ENCODE measurements around the gene SERPINA4.

The SERPINA4 gene

DNA sequence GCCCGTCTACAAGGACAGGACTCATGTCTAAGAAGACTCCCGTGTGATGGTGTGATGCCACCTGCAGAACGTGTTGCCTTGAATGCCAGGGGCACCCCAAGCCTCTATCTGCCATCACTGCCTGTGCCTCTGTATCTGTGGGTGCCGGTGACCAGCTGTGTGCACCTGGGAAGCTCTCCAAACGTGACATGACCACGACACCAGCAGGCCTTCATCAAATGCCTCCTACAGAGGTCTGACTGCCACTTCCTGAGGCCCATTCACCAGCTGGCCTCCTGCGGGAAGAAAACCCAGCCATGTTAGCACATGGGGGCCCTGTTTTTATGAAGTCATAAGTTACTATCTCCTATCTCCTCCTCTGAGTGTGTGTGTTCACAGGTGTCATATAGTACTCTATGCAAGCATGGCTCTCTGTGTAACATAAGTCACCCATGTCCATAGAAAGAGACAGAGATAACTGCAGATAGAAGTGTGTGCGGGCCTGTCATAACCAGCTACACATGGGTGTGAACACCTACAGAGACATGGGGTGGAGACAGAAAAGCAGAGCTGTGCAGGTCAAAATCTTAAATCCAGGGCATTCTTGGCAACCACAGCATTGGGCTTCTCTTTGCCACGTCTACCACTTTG, 18.3 kb upstream of the SERPINA4 start:
- DNase-seq (ENCODE audit: low spot score) = no peak

DNA sequence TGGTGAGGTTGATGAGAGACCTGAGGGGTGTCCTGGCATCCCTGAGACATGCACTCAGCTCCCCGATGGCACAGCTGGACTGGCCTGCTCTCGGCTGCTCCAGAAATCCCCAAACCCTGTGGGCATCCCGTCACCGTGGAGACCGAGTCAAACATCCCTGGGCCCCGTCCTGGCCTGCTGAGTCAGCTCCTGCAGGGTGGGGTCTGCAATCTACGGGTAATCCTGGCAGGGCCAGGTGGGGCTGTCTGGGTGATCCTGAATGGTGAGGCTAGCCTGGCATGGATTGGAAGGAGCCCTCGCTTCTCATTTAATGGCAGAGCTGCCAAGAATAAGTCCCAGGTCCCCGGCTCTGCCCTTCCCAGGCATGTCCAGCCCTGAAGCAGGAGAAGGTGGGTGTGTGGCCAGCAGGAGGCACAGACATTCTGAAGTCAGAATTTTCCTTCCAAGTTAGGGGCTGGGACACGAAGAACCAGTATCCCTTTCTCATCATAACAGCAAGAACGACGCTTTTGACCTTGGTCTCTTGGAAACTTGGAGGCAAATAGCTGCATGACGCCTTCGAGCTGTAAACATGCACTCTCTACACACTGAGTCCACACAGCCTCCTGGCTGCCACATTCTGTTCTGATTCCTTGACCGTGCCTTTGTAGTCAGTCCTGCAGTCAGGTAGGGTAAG, 17.7 kb upstream of the SERPINA4 start:
- DNase-seq (ENCODE audit: low spot score) = no peak

DNA sequence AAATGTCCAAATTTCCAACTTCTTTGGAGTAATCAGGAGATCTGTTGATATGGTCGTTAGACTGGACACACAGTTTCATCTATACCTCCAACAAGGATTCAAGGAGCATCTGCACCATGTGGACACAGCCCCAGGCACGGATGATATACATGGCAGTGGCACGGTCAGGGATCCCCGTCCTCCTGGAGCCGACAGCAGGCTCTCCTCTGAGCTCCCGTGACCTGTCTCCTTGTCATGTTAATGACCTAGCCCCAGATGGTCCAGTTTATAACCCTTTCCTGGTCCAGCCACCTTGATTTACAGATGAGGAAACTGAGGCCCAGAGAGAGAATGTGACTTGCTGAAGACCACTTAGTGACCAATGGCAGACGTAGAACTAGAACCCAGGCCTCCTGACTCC, 16.5 kb upstream of the SERPINA4 start:
- no peak for DNase-seq (ENCODE audit: low spot score)

DNA sequence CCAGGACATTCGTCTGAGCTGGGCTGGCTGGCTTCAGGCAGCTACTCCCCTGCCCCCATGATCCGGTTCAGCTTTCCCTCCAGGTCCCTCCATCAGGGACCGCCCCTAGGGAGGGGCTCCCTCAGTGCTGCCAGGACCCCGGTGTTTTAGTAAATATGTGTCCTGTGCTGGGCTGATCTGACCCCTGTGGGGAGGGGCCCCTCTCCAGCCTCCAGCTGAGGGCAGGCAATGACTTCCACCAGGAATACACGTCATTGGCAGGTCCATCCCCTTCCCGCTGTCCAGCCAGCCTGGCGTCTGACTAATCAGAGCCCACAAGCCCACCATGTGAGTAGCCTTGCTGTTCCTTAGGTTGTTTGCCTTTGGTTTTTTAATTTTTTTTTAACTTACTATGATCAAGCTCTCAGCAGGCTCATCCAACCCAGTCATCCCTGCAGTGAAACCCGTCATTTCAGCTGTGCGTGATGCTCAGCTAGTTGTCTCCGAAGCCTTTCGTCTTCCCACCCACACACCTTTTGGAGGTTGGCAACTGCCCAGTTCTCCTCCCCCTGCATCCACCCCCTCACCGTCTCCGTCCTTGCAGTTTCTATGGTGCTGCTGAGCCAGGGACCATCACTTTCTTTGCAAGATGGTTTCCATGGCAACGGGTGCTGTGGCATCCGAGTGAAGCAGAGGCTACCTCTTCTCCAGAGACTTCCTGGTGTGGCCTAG, 16.0 kb upstream of the SERPINA4 start:
- DNase-seq (ENCODE audit: low spot score) = no peak

DNA sequence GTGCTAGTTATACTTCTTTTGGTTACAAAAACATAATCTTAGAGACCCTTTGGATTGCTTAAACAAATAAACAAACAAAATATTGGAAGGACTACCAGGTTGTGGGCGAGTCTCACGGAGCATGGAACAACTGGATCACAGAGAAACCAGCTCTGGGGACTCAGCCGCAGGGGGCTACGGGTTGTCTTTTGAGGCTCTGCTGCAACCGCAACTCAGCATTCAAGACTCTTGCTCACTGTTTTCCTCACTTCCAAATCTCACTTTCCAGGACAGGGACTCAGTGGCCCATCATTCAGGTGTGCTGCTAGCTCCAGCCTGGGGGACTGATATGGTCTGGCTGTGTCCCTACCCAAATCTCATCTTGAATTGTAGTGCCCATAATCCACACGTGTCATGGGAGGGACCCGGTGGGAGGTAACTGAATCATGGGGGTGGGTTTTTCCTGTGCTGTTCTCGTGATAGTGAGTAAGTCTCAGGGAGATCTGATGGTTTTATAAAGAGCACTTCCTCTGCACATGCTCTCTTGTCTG, 14.0 kb upstream of the SERPINA4 start:
- DNase-seq (ENCODE audit: low spot score) = no peak

DNA sequence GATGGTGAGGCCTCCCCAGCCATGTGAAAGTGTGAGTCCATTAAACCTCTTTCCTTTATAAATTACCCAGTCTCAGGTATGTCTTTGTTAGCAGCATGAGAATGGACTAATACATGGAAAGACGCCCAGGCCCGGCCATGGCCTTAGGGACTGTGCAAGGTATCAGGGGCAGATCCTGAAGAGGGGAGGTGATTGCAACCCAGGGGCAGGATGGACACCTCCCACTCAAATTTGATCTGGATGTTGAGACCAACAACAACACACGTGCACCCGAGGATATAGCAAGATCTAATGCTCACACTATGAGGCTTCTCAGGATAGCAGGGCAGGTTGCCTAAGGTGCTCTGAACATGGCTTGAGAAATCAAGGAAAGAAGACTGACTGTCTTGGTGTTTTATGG, 13.5 kb upstream of the SERPINA4 start:
- no peak for DNase-seq (ENCODE audit: low spot score)

DNA sequence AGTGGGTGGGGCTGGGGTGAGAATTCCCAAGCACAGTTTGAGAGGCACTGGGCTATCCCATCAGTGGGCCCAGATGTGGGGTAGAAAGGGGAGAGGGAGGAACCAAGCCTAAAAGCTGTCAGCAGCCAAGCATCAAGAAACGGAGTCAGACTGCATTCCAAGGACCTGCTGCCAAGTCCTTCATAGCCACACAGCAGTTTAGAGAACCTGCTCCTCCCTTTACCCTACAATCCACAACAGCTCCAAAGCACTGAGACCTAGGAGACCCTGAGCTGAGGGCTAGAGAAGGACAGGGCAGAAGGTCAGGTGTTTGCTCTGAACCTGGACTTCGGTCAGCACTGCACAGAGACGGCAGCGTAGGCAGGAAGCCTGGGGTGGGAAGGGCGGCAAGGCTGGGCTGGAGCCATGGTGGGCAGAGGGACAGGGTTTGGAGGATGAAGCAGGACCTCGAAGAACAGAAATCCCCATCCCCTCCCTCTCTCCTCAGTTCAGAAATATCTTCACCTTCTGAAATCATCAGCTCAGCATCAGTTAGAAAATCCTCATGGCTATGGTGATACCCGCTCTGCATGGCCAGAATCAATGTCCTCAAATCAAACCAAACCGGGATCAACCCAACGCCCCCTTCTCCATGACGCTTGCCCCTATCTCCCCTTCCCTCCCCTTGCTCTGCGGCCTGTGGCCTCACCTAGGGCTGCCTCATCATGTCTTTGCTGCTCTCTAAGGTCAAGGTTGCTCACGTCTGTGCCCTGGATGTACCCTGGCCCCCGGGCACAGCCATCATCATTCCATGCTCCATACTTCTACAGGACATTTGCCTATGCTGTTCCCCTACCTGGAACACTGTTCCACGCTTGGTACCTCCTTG, 12.9 kb upstream of the SERPINA4 start:
- DNase-seq (ENCODE audit: low spot score) = no peak

DNA sequence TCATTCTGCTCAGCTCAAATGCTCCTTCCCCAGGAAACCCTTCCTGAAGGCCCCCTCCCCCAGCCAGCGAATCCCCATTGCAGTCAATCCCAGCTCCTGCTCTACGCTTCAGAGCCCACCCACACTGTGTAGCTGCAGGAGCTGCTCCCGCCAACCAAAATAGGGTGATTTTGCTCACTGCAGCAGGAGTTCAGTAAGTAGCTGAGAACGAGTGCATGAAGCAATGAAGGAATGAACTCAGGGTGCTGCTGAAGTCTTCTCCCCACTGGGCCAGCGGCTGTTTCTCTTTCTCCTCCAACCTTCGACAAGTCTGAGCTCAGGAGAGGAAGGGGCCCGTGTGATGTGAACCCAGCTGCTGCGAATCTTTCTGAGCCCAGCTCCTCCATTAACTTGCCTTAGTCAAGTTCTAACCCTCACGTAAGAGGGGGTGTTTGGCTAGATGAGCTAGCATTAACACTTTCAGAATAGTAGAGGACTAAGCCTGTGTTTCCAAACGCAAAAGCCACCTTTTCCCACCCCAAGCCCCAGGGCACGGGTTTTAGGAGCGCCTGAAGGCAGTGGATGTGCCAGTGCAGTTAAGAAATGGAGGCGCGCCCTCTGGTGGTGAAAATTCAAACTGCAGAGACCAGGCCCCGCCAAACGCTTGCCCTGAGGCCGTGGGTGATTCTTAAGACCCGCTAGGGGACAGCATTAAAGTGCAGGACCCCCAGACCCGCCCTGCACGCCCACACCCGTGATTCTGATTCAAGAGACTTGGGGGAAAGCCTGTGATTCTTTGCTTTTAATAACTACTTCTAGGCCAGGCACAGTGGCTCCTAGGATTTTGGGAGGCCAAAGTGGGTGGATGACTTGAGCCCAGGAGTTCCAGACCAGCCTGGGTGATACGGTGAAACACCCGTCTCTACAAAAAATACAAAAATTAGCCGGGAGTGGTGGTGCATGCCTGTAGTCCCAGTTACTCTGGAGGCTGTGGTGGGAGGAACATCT, 11.9 kb upstream of the SERPINA4 start:
- peak; percentile 56 for DNase-seq (ENCODE audit: low spot score)

DNA sequence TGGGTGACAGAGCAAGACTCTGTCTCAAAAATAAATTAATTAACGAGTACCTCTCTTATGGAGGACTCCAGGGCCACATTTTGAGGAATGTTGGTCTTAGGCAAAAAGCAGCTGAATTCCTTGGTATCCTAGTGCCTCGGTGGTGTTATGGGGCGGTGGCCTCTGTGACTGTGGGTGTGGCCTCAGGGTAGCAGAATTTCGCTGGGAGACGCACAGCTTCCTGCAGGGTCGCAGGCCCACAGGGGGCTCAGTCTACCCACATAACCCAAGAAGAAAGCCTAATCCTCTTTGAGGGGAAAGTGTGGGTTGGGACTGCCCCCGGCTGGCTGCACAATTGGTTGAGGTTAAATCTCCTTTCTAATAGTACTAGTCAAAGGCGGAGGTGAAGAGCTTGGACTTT, 11.2 kb upstream of the SERPINA4 start:
- DNase-seq (ENCODE audit: low spot score) = no peak

DNA sequence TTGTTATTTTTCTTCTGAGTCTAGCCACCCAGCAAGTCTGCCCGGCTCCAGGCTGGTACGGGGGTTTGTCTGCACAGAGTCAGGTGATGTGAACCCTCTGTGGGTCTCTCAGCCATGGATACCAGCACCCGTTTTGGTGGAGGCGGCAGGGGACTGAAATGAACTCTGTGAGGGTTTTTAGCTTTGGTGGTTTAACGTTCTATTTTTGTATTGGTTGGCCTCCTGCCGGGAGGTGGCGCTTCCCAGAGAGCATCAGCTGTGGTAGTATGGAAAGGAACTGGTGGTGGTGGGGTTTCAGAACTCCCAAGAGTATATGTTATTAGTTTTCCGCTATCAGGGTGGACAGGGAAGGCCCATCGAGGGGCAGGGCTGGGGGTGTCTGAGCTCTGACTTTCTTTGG, 5.3 kb upstream of the SERPINA4 start:
- no peak for DNase-seq (ENCODE audit: low spot score)

DNA sequence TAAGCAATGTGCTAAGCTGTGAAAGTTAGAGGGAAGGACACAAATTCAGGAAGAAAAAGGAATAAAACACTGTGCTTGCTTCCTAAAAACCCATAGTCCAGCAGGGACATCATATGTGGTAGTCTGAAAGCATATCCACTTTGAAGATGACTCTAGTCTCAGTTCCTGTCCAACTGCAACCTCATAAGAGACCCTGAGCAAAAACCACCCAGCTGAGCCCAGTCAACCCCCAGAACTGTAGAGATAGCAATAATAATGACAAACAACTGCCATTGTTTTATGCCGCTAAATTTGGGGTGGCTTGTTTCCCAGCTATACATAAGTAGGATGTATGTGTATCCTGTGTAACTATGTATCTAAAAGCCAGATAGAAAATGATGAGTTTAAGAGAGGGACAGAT, 3.9 kb upstream of the SERPINA4 start:
- no peak for DNase-seq (ENCODE audit: low spot score)

DNA sequence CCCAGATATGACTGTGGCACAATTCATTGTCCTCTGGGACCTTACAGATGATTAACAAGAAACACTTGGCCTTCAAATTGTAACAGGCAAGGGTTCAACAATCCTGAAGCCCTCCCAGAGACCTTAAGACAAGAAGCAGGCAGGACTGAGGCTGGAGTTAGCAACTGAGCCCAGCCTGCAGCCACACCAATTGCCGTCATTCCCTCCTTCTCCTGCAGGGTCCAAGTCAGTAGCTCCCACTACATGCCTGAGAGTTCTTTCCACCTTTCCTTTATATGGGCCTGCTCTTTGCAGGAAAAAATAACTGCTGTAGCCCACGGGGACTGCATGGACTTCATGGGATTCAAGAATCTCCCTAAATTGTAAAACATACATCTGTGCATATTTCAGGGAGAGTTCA, 2.4 kb upstream of the SERPINA4 start:
- no peak for DNase-seq (ENCODE audit: low spot score)

DNA sequence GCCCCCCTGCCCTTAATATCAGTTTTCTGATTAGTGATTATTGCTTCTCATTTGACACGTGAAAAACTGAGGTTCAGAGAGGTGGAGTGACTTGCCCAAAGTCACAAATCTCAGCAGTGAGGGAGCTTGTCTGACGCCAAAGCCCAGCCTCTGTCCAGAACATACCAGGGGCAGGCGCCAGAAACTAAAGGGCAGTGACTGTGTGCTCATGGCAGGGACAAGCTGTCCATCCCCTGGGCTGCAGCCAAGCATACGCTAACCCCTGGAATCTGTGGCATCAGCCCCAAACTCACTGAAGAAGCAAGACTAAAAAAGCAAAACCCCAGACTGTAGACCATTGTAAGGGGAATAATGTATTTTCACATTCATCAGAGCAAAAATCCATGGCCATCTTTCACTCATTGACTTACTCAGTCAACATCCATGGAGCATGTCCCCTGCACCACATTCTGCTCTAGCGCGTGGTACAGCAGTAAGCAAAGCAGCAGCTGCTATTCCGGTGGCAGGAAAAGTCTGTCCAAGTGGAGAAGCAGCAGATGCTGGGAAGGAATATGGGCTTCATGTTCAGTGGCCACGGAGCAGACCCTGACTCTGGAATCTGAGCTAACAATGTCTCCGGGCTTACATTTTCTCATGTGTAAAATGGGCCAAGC, 1.5 kb upstream of the SERPINA4 start:
- no peak for DNase-seq (ENCODE audit: low spot score)

DNA sequence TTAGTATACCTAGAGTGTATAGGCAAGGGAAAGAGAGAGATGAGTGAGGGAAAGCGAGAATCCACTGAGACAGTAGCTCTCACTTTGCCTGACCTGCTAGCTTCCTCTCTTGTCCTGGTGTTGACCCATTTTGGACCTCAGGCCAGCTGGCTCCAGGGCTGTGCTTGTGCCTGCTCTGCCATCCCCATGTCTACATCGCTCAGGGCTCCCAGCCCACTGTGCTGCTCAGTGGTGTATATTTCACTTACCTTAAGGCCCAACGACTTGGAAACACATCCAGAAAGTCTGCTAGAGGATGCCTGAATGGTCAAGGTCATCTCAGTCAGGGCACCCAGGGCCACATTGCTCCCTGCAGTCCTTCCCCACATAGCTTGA, 964 bp upstream of the SERPINA4 start:
- DNase-seq (ENCODE audit: low spot score) = no peak

DNA sequence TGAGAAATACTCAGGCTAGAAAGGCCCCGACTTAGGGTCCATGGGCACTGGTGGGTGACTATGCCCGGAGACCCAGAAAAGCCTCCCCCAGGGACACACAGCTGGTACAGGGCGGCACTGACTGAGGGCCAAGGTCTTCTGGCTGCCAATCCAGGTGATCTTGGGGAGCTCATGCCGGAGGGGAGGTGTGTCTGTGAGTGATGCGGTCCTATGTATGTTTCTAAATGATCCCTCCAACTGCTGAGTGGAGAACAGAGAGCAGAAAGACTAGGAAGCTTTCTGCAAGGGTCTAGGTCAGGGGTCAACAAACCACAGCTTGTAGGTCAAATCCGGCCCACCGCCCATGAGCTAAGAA, 391 bp downstream of the SERPINA4 start:
- DNase-seq (ENCODE audit: low spot score) = no peak

DNA sequence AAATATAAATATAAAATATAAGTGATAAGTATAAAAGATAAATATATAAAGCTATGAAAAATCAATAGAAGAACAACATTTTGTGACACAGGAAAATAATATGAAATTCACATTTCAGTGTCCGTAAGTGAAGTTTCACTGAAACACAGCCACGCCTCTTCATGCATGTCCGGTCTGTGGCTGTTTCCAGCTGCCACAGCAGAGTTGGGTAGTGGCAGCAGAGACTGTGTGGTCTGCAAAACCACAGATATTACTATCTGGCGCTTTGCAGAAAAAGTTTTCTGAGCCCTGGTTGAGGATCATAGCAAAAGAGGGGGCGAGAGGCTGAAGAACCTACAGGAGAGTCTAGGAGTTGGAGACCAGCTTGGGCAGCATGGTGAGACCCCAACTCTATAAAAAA, 780 bp downstream of the SERPINA4 start:
- no peak for DNase-seq (ENCODE audit: low spot score)

DNA sequence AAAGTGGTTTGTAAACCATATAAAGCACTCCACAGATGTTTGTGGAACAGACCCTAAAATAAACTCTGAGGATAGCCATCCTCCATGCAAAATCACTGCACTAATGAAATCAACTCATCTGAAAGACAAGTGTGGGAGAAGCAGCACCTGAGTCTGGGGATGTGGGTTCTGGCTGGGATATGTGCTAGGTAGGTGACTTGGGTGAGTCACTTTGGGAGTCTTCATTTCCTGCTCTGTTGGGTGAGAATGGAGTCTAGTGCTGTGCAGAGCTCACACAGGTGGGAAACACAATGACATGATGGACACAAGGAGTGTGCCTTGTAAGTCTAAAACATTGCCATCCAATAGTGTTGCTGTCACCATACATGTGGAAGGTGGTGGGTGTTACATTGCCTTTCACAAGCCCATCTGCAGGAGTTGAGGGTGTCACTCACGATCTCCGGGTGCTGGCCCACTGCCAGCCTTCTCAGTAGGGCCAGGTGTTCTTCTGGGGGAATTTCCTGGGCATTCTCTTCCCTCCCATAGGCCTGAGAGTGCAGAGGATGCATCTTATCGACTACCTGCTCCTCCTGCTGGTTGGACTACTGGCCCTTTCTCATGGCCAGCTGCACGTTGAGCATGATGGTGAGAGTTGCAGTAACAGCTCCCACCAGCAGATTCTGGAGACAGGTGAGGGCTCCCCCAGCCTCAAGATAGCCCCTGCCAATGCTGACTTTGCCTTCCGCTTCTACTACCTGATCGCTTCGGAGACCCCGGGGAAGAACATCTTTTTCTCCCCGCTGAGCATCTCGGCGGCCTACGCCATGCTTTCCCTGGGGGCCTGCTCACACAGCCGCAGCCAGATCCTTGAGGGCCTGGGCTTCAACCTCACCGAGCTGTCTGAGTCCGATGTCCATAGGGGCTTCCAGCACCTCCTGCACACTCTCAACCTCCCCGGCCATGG, 2.0 kb downstream of the SERPINA4 start:
- peak; percentile 18 for DNase-seq (ENCODE audit: low spot score)

DNA sequence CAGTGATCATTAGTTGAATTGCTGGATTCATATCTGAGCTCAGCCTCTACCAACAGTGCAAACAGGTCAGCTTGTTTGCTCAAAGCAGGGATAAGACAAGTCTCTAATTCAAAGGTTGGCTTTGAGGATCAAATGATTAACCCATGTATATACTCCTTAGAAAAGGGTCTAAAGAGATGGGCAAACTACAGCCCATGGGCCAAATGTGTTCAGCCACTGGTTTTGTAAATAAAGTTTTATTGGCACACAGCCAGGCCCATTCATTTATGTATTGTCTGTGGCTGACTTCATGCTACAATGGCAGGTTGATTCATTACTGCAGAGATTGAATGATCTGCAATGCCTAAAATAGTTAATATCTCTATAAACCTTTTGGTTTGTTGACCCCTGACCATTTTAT, 3.1 kb downstream of the SERPINA4 start:
- DNase-seq (ENCODE audit: low spot score) = no peak

DNA sequence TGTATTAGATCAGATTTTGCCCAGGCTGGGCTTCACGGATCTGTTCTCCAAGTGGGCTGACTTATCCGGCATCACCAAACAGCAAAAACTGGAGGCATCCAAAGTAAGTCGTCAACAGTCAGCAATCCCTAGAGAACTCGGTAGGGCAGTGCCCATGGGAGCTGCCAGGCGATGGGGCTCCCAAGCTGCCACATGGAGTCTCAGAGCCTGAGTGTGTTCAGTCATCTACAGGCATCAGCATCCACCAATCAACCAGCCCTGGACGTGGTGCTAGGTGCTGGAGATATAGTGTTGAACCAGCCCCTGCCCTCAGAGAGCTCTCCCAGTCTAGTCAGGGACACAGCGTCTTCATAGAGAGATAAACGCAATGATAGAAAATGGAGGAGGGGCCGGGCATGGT, 6.9 kb downstream of the SERPINA4 start:
- no peak for DNase-seq (ENCODE audit: low spot score)
